Forelimb muscle (tissue), 1 donor: ENCODE data around the gene GGTA1. TPM values are rescaled to one million over a fixed set of nuclear protein-coding genes. Genes with fewer than 3 reads are reported as not detected.

Experiments
- DNase-seq: peaks from one replicate; pipeline ENCODE4 v3.0.0-alpha.2; 2013; ENCODE audit warnings: low read depth
- polyA plus RNA-seq: library from polyadenylated mRNA; unstranded; fragments of 120-200 nt; gene quantifications from one replicate; pipeline ENCODE4 v1.2.1, GENCODE V29; 2013; ENCODE audit not compliant: insufficient read length

GGTA1 gene
- polyA plus RNA-seq, 1 donor = 9.1 TPM

GRCh38 chr9:121499177-121499426, 542 bp downstream of the GGTA1 start:
- no peak for DNase-seq

DNA sequence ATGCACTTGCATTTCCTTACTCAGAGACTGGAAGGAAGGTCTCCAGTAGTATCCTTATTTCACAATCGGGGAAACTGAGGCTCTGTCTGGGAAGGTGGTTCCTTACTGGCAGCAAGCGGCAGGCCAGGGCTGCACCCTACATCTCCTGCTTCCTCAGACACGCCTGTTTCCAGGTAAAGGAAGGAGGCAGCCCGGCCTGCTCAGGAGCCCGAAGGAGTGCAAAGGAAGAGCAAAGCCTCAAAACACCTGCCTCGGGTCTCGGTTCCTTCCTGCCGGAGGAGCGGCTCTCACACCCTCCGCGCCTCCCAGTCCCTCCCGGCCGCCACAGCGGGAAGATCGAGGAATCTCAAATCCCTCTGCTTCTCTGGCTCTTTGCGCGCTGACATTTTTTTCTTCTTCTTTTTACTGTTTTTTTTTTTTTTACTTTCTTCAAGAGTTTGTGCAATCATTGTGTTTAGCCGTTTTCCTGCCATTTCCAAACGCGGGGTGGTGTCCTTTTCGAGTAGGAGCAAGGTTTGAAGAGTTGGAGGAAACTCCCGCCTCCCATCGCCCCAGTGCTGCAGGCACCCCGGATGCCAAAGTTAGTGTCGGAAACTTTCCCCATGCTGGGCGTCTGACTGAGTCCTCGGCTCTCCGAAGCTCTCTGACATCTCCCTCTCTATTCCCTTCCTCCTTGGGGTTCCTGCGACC, 1.0 kb downstream of the GGTA1 start:
- DNase-seq = no peak

- no peak for DNase-seq
Observed at GRCh38 chr9:121498150-121498486, 1.5 kb downstream of the GGTA1 start.

GRCh38 chr9:121495976-121496375, 3.7 kb downstream of the GGTA1 start:
- no peak for DNase-seq

- DNase-seq = no peak
Observed at GRCh38 chr9:121494192-121494591, 5.5 kb downstream of the GGTA1 start.

DNA sequence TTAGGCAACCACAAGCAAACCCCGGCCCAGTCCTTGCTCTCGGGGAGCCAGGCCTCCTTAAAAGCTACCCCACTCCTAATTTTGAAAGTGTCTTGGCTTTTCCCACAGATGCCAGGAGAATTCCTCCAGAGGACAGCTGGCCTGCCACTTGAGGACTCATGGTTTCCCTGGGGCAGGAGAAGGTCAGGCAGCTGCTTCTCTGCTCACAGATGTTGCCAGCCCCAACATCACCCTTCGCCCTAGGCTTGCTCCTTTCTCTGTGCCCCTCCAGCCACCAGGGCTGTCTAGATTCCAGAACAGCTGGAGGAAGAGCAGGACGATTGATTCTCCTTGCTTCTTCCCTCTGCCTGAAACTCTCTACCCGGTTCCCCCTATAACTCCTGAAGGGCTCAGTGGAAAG, 8.5 kb downstream of the GGTA1 start:
- no peak for DNase-seq

GRCh38 chr9:121489344-121489743, 10.3 kb downstream of the GGTA1 start:
- no peak for DNase-seq

DNA sequence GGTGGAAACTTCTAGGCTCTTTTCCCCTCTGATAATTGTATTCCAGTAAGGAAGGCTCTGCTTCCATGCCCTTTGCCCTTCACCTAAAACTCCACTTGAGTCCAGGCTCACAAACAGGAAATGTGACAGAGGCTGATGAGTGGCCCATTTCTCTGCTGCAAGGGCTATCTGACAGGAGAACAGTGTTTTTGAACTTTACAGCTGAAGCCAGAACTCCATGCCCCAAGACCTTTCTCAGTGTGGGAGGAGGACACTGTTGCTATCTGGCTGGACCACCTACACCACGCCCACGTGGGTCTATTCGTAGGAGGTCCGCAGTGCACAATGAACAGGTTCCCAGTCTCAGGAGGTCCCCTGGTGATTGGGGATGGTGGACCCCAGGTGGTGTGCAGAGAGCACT, 13.6 kb downstream of the GGTA1 start:
- DNase-seq = no peak

DNA sequence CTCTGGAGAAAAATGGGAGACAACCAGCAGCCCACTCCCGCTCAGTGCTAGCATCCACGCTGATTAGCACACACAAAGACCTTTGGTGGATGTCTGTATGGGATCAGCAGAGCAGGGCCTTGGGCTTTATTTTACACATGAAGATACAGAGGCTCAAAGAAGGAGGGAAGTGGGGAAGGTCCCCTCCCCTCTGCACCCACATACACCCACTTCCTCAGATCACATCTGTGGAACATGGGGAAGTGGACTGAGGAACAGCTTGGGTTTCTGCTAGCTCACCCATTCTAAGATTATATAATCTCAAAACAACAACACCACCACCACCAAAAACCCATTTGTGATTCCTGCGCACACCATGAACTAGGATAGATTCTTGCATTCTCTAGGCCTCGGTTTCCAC, 14.0 kb downstream of the GGTA1 start:
- no peak for DNase-seq

- DNase-seq = no peak
Observed at GRCh38 chr9:121484651-121485446, 14.8 kb downstream of the GGTA1 start.

- DNase-seq = no peak
Observed at GRCh38 chr9:121483473-121484031, 16.1 kb downstream of the GGTA1 start.

GRCh38 chr9:121483049-121483448, 16.6 kb downstream of the GGTA1 start:
- no peak for DNase-seq

GRCh38 chr9:121478816-121479676, 20.6 kb downstream of the GGTA1 start:
- DNase-seq = no peak

GRCh38 chr9:121476156-121476555, 23.5 kb downstream of the GGTA1 start:
- DNase-seq = no peak

DNA sequence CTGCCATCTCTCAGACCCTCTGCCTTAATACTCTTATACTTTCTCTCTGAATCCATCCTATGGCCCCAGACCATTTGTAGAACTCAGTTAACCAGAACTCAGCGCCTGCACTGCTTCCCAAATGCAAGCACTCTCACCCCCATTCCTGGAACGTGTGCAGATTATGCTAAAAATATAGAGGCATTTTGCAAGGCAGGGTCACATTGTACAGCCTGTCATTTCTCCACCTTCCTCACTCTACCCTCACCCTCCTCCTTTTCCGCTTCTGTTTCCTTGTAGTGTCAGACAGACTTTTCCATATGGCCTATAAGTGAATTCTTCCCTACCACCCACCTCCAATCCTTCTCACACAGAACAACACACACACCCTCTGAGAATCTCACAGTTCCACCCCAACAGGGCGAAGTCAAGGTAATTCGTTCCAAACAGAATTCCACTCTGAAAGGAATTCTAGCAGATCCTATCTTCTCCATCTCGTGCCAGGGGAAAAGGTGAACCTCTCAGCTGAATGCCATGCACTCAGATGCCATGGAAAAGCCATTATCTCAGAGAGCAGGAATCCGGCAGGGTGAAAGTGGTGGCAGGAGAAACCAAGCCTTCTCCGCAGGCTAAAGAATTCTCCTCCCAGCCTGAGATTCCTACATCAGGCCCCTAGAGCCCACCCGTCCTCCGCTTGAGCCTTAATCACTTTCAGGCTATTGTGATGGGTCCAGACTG, 25.3 kb downstream of the GGTA1 start:
- DNase-seq = no peak

- no peak for DNase-seq
Observed at GRCh38 chr9:121473229-121473628, 26.4 kb downstream of the GGTA1 start.

DNA sequence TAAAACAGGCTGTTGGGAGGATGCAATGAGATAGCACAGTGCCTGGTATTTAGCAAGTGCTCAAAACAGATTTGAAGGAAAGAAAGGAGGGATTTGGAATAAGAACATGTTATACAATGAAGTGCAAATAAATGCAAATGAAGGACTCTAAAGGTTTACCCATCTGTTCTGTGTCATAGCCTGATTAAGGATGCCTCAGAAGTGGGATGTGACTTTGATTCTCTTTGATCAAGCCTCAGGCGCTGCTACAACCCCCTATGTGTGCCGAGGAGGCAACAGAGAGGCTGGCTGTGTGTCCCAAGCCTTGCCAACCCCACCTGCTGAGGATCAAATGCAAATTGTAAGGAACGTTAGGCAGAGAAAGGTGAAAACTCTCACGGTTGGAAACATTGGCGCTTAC, 27.2 kb downstream of the GGTA1 start:
- DNase-seq = no peak

DNA sequence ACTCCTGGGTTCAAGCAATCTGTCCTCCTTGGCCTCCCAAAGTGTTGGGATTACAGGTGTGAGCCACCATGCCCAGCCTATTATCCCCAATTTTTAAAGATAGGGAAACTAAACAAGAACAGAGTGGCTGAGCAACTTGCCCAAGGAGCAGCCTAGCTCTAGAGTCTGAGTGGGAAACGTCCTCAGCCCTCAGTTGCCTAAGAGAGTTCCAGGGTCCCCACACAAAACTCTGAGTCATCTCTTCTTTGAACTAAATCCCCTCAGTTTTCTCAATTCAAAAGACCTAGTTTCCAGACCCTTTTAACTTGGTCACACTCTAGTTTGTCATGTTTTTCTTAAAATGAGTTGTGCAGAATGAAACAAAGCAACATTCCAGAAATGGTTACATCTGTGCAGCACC, 33.5 kb downstream of the GGTA1 start:
- DNase-seq = no peak

GRCh38 chr9:121464968-121465367, 34.7 kb downstream of the GGTA1 start:
- DNase-seq = no peak

GRCh38 chr9:121463026-121463807, 36.4 kb downstream of the GGTA1 start:
- no peak for DNase-seq

- no peak for DNase-seq
Observed at GRCh38 chr9:121459513-121459912, 40.1 kb downstream of the GGTA1 start.
